GM18867 (cell line): ENCODE results near the gene NUCB1.

Experiments used
- ATAC-seq: cut with Tn5 transposase; IDR thresholded peaks from one replicate; pipeline ENCODE4 v1.9.1; 2021; ENCODE audit warnings: mild to moderate bottlenecking, moderate library complexity; ENCODE audit not compliant: unreplicated experiment

NUCB1 gene

GRCh38 chr19:48961673-48962028, 61.5 kb downstream of the NUCB1 start:
- ATAC-seq = no peak

DNA sequence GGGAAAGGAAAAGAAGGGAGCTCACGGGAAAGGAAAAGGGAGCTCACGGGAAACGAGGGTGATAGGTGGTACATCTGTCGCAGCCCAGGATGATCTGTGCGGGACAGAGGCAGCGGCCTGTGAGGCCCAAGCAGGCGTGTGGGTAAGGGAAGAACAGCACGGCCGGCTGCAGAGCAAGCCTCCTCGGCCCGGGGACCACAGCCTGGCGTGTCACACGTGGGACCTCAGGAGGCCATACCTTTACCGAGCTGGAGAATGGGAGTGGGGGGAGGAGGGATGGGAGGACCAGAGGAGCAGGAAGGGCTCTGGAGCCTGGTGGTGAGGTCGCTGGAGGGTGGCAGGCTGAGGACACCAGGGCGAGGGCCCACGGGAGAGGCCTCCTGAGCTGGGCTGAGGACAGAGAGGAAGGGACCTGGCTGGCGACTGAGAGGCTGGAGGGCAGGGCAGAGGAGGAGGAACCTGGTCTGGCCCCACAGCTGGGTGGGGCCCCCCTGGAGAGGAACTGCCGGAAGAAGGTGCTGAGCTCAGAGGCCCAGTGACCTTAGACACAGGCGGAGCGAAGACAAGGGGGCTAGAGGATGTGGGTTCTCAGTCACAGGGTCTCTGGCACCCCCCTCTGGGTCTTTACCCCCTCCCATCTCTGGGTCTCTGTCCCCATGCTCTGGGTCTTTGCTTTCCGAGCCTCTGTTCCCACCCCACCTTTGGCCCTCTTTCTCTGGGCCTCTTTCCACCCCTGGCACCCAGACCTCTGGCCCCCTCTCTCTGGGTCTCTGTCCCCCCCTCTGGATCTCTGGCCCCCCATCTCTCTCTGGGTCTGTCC, 62.1 kb downstream of the NUCB1 start:
- ATAC-seq = peak; percentile 39

GRCh38 chr19:48962849-48963165, 62.7 kb downstream of the NUCB1 start:
- no peak for ATAC-seq

- no peak for ATAC-seq
Measured at GRCh38 chr19:48963371-48964204, 63.5 kb downstream of the NUCB1 start.

DNA sequence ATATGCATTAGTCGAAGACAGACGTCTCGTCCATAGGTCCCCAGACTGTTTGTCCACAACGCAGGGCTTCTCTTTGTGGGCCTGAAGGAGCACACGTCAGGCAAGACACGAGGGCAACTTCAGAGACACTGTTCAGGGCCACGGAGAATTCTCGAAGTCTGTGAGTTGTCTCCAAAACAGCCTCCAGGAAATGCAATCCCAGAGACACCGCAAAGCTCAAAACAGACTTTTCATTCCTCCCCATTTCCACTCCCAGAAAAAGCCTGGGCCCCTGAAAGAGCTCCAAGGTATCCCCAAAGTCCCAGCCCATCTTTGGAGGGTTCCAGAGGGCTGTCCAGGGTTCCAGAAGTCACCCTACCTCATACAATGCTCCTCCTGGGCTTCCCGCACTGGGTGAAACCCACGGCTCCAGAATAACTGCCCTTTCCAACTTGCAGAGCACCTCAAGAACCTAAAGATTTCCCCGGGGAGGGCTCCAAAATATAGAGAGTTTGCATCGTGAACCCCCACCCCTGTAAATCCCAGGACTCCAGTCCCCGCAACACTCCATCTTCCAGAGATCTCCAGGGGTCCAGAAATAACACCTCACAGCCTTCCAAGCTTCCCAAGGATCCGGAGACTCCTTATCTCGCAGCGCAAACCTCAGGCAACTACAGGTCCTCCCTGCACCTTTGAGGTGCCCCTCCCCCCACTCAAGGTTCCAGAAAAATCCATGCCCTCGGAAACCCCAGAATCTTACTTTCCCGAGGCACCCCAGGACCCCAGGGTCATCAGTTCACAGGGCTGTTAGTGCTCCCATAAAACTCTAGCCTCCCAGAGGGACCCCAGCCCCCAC, 64.3 kb downstream of the NUCB1 start:
- no peak for ATAC-seq

DNA sequence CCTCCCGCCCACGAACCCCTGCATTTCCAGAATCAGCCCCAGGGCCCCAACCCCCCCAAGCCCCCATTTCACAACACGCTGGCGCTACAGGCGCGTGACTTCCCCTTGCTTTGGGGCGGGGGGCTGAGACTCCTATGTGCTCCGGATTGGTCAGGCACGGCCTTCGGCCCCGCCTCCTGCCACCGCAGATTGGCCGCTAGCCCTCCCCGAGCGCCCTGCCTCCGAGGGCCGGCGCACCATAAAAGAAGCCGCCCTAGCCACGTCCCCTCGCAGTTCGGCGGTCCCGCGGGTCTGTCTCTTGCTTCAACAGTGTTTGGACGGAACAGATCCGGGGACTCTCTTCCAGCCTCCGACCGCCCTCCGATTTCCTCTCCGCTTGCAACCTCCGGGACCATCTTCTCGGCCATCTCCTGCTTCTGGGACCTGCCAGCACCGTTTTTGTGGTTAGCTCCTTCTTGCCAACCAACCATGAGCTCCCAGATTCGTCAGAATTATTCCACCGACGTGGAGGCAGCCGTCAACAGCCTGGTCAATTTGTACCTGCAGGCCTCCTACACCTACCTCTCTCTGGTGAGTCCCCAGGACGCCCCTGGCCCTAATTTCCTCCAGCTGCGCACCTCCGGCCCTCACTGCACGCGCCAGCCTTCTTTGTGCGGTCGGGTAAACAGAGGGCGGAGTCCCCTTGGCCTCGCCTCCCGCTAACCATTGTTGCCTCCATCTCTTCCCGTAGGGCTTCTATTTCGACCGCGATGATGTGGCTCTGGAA, 65.1 kb downstream of the NUCB1 start, which contains the start of gene FTL:
TSS of gene FTL (plus strand) at position 270 of the 766 bp plus-strand sequence. CDS start at position 469, 199 bp downstream.
- ATAC-seq = peak; percentile 55

- ATAC-seq = peak; percentile 31
Measured at GRCh38 chr19:48965806-48966540, 65.9 kb downstream of the NUCB1 start.

DNA sequence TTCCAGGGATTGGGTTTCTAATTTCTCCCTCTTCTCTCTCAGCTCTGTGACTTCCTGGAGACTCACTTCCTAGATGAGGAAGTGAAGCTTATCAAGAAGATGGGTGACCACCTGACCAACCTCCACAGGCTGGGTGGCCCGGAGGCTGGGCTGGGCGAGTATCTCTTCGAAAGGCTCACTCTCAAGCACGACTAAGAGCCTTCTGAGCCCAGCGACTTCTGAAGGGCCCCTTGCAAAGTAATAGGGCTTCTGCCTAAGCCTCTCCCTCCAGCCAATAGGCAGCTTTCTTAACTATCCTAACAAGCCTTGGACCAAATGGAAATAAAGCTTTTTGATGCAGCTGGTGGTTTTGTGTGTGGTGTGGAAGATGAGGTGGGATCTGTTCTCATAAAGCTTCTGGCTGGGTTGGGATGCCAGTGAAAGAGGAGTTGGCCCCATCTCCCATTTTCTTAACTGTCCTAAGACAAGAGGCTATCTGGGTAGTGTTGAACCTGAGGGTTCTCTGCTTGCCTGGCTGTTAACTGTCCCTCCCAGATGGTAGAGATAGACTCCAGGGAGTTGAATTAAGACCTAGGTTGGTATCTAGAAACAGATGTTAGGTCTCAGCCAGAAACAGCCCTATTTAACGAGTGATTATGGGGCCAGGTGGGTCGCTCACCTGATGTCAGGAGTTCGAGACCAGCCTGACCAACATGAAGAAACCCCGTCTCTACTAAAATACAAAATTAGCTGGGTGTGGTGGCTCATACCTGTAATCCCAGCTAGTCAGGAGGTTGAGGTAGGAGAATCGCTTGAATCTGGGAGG, 66.6 kb downstream of the NUCB1 start:
- no peak for ATAC-seq

GRCh38 chr19:48967346-48968178, 67.5 kb downstream of the NUCB1 start:
- no peak for ATAC-seq

- ATAC-seq = no peak
Measured at GRCh38 chr19:48968179-48968661, 68.1 kb downstream of the NUCB1 start.

DNA sequence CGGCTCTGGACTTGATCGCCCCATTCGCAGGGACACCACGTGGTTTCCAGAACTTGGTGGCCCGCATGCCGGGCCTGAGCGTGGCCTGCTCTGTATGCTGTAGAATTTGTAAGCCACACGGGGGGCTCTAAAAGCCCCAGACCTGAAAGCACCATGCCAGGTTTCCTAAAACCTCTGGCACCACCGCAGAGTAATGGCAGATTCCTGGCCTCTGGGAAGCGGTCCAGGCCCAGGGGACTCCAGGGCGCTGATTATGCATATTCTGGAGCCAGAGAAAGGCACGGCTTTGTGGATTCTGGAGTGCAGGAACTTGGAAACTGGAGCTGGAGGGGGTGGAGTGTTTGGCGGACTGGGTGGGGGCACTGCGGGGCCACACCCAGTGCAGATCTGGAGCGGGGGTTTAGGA, 68.7 kb downstream of the NUCB1 start:
- no peak for ATAC-seq

DNA sequence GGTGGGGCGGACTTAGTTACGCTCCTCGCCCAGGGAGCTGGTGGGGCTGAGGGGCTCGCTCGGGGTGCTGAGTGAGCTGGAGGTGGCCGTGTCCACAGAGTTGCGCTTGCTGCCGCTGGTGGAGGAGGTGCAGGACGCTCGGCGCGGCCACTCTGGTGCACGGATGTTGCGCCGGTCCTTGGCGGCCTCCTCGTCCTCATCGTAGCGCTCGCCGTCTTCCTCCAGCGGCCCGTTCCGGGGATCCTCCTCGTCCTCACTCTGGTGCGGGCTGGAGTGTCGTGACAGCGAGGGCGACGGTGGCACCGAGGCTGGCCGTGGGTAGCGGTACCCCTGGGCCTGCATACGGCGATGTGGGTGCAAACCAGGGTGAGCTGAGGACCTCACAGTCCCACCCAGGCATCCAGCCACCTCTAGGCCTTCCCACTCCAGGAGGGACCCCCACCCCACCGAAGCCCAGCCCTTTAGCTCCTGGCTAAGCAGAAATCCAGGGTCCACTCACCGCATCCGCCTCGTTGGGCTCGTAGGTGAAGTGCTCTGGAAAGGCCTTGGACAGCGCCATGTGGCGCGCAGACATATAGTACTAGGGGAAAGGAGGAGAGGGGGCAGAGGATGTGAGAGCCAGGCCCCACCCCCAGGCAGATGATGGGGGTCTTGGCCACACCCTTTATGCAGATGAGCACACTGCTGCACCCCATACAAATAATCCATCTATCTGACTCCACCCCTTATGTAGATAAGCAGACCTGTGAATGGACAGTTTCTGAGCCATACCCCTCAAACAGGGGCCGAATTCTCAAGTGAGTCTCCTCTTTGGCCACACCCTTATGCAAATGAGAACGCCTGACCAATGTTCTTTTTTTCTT, 69.4 kb downstream of the NUCB1 start:
- ATAC-seq = no peak

- ATAC-seq = no peak
Measured at GRCh38 chr19:48970139-48970766, 70.1 kb downstream of the NUCB1 start.

DNA sequence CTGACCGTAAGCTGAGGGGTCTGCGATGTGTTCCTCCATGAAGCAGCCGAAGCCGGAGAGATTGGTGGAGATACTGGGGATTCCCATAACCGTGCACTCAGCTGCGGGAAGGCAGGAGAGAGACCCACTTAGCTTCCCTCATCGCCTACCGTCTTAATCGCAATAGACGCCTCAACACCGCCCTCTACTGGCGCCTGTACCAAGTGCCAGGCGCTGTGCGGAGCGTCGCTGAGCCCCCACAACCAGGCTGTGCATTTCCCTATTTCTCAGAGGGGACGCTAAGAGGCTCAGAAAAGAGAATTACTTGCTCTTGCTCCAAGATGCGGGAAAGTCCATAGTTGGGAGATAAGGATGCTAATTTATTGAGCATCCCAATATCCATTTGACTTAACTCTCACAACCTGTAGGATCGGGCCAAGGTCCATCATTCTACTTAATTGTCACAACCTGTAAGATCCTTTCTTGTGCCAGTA, 70.8 kb downstream of the NUCB1 start:
- ATAC-seq = no peak
